Measurements from ENCODE around the gene FMN2. TPM values are rescaled to one million over a fixed set of nuclear protein-coding genes. Genes with fewer than 3 reads are reported as not detected.

The FMN2 gene
- total and polyA plus RNA-seq, 4 donors: 17.1 to 78.7 (median 46.5) TPM

- Histone ChIP-seq H3K27ac (ENCODE audit: low read depth, low read length) (peak overlapping the region; percentile 78), H3K36me3 (ENCODE audit: control insufficient read depth, insufficient read depth, low read length) (peaks cover 3% of the 10 kb centered on the region), H3K9me3 (ENCODE audit: control insufficient read depth, insufficient read depth, low read length) (no peaks in the 10 kb centered on the region), H3K27me3 (ENCODE audit: control insufficient read depth, insufficient read depth, low read length) (no peaks in the 10 kb centered on the region), H3K4me1 (ENCODE audit: control insufficient read depth, insufficient read depth, low read length) (peaks cover 9% of the 10 kb centered on the region), H3K4me3 (ENCODE audit: low read depth, low read length) (no peak overlapping the region)
- 11% methylated on average over 12 of the region's 20 CpGs for WGBS (ENCODE audit: insufficient coverage)
- DNase-seq (ENCODE audit: low read depth in 4 of 6, low spot score in 6 of 6): peak in 5 of 6 donors; percentile 50 to 89 (median 63)
These were observed 31.2 kb downstream of the FMN2 start for GRCh38 chr1:240122639-240123613.

- Histone ChIP-seq H3K27ac (ENCODE audit: low read depth, low read length) (no peak overlapping the region), H3K4me3 (ENCODE audit: low read depth, low read length) (no peak overlapping the region), H3K4me1 (ENCODE audit: control insufficient read depth, insufficient read depth, low read length) (peaks cover 9% of the 10 kb centered on the region), H3K27me3 (ENCODE audit: control insufficient read depth, insufficient read depth, low read length) (no peaks in the 10 kb centered on the region), H3K36me3 (ENCODE audit: control insufficient read depth, insufficient read depth, low read length) (peaks cover 3% of the 10 kb centered on the region), H3K9me3 (ENCODE audit: control insufficient read depth, insufficient read depth, low read length) (no peaks in the 10 kb centered on the region)
- WGBS (ENCODE audit: insufficient coverage): 100% methylated on average over 3 of the region's 6 CpGs
- DNase-seq (ENCODE audit: low read depth in 4 of 6, low spot score in 6 of 6): no peak
These were observed 35.1 kb downstream of the FMN2 start for GRCh38 chr1:240126821-240127220.

GRCh38 chr1:240128366-240128765 is 36.7 kb downstream of the FMN2 start:
- no peak overlapping the region for H3K27ac ChIP-seq (ENCODE audit: low read depth, low read length)
- WGBS (ENCODE audit: insufficient coverage): no CpG with 5 or more reads among the region's 2 CpGs
- no peak for DNase-seq (ENCODE audit: low read depth in 4 of 6, low spot score in 6 of 6)
- peaks cover 3% of the 10 kb centered on the region for H3K36me3 ChIP-seq (ENCODE audit: control insufficient read depth, insufficient read depth, low read length)
- H3K27me3 ChIP-seq (ENCODE audit: control insufficient read depth, insufficient read depth, low read length): no peaks in the 10 kb centered on the region
- H3K4me3 ChIP-seq (ENCODE audit: low read depth, low read length): no peak overlapping the region
- no peaks in the 10 kb centered on the region for H3K9me3 ChIP-seq (ENCODE audit: control insufficient read depth, insufficient read depth, low read length)
- H3K4me1 ChIP-seq (ENCODE audit: control insufficient read depth, insufficient read depth, low read length): no peaks in the 10 kb centered on the region

- H3K4me1 ChIP-seq (ENCODE audit: control insufficient read depth, insufficient read depth, low read length): peaks cover 2% of the 10 kb centered on the region
- 100% methylated on average over 1 of the region's 1 CpG for WGBS (ENCODE audit: insufficient coverage)
- no peak for DNase-seq (ENCODE audit: low read depth in 4 of 6, low spot score in 6 of 6)
- no peak overlapping the region for H3K27ac ChIP-seq (ENCODE audit: low read depth, low read length)
- H3K36me3 ChIP-seq (ENCODE audit: control insufficient read depth, insufficient read depth, low read length): no peaks in the 10 kb centered on the region
- no peaks in the 10 kb centered on the region for H3K27me3 ChIP-seq (ENCODE audit: control insufficient read depth, insufficient read depth, low read length)
- no peaks in the 10 kb centered on the region for H3K9me3 ChIP-seq (ENCODE audit: control insufficient read depth, insufficient read depth, low read length)
- no peak overlapping the region for H3K4me3 ChIP-seq (ENCODE audit: low read depth, low read length)
These were observed 42.4 kb downstream of the FMN2 start for GRCh38 chr1:240134113-240134512.

- H3K27ac ChIP-seq (ENCODE audit: low read depth, low read length): no peak overlapping the region
- no peaks in the 10 kb centered on the region for H3K36me3 ChIP-seq (ENCODE audit: control insufficient read depth, insufficient read depth, low read length)
- H3K4me3 ChIP-seq (ENCODE audit: low read depth, low read length): no peak overlapping the region
- H3K27me3 ChIP-seq (ENCODE audit: control insufficient read depth, insufficient read depth, low read length): no peaks in the 10 kb centered on the region
- peaks cover 2% of the 10 kb centered on the region for H3K4me1 ChIP-seq (ENCODE audit: control insufficient read depth, insufficient read depth, low read length)
- WGBS (ENCODE audit: insufficient coverage): no CpG with 5 or more reads among the region's 2 CpGs
- no peak for DNase-seq (ENCODE audit: low read depth in 4 of 6, low spot score in 6 of 6)
- H3K9me3 ChIP-seq (ENCODE audit: control insufficient read depth, insufficient read depth, low read length): no peaks in the 10 kb centered on the region
These were observed 42.9 kb downstream of the FMN2 start for GRCh38 chr1:240134596-240134995.

GRCh38 chr1:240136402-240136801 is 44.7 kb downstream of the FMN2 start:
- no peaks in the 10 kb centered on the region for H3K27me3 ChIP-seq (ENCODE audit: control insufficient read depth, insufficient read depth, low read length)
- no peaks in the 10 kb centered on the region for H3K36me3 ChIP-seq (ENCODE audit: control insufficient read depth, insufficient read depth, low read length)
- DNase-seq (ENCODE audit: low read depth in 4 of 6, low spot score in 6 of 6): no peak
- no peak overlapping the region for H3K27ac ChIP-seq (ENCODE audit: low read depth, low read length)
- no CpG with 5 or more reads among the region's 3 CpGs for WGBS (ENCODE audit: insufficient coverage)
- H3K9me3 ChIP-seq (ENCODE audit: control insufficient read depth, insufficient read depth, low read length): no peaks in the 10 kb centered on the region
- peaks cover 2% of the 10 kb centered on the region for H3K4me1 ChIP-seq (ENCODE audit: control insufficient read depth, insufficient read depth, low read length)
- no peak overlapping the region for H3K4me3 ChIP-seq (ENCODE audit: low read depth, low read length)

GRCh38 chr1:240138867-240139266 is 47.2 kb downstream of the FMN2 start:
- Histone ChIP-seq H3K27me3 (ENCODE audit: control insufficient read depth, insufficient read depth, low read length) (no peaks in the 10 kb centered on the region), H3K4me1 (ENCODE audit: control insufficient read depth, insufficient read depth, low read length) (peaks cover 2% of the 10 kb centered on the region), H3K4me3 (ENCODE audit: low read depth, low read length) (no peak overlapping the region), H3K9me3 (ENCODE audit: control insufficient read depth, insufficient read depth, low read length) (no peaks in the 10 kb centered on the region), H3K36me3 (ENCODE audit: control insufficient read depth, insufficient read depth, low read length) (peaks cover 3% of the 10 kb centered on the region), H3K27ac (ENCODE audit: low read depth, low read length) (no peak overlapping the region)
- DNase-seq (ENCODE audit: low read depth in 4 of 6, low spot score in 6 of 6): no peak
- WGBS (ENCODE audit: insufficient coverage): 100% methylated on average over 1 of the region's 4 CpGs

- H3K4me1 ChIP-seq (ENCODE audit: control insufficient read depth, insufficient read depth, low read length): peaks cover 2% of the 10 kb centered on the region
These were observed 47.8 kb downstream of the FMN2 start for GRCh38 chr1:240139511-240139910.

GRCh38 chr1:240145120-240145519 is 53.4 kb downstream of the FMN2 start:
- Histone ChIP-seq H3K36me3 (ENCODE audit: control insufficient read depth, insufficient read depth, low read length) (peaks cover 10% of the 10 kb centered on the region), H3K4me3 (ENCODE audit: low read depth, low read length) (no peak overlapping the region), H3K27ac (ENCODE audit: low read depth, low read length) (no peak overlapping the region), H3K27me3 (ENCODE audit: control insufficient read depth, insufficient read depth, low read length) (no peaks in the 10 kb centered on the region), H3K9me3 (ENCODE audit: control insufficient read depth, insufficient read depth, low read length) (no peaks in the 10 kb centered on the region), H3K4me1 (ENCODE audit: control insufficient read depth, insufficient read depth, low read length) (no peaks in the 10 kb centered on the region)
- 96% methylated on average over 8 of the region's 14 CpGs for WGBS (ENCODE audit: insufficient coverage)
- no peak for DNase-seq (ENCODE audit: low read depth in 4 of 6, low spot score in 6 of 6)

More at GRCh38 chr1:240139511-240139910, 47.8 kb downstream of the FMN2 start:
- Histone ChIP-seq H3K27ac (ENCODE audit: low read depth, low read length) (no peak overlapping the region), H3K27me3 (ENCODE audit: control insufficient read depth, insufficient read depth, low read length) (no peaks in the 10 kb centered on the region), H3K4me3 (ENCODE audit: low read depth, low read length) (no peak overlapping the region), H3K9me3 (ENCODE audit: control insufficient read depth, insufficient read depth, low read length) (no peaks in the 10 kb centered on the region), H3K36me3 (ENCODE audit: control insufficient read depth, insufficient read depth, low read length) (peaks cover 3% of the 10 kb centered on the region)
- no peak for DNase-seq (ENCODE audit: low read depth in 4 of 6, low spot score in 6 of 6)
- WGBS (ENCODE audit: insufficient coverage): 90% methylated on average over 5 of the region's 5 CpGs

- Histone ChIP-seq H3K27ac (ENCODE audit: low read depth, low read length) (no peak overlapping the region), H3K4me1 (ENCODE audit: control insufficient read depth, insufficient read depth, low read length) (no peaks in the 10 kb centered on the region), H3K36me3 (ENCODE audit: control insufficient read depth, insufficient read depth, low read length) (peaks cover 7% of the 10 kb centered on the region), H3K4me3 (ENCODE audit: low read depth, low read length) (no peak overlapping the region), H3K9me3 (ENCODE audit: control insufficient read depth, insufficient read depth, low read length) (no peaks in the 10 kb centered on the region), H3K27me3 (ENCODE audit: control insufficient read depth, insufficient read depth, low read length) (no peaks in the 10 kb centered on the region)
- no peak for DNase-seq (ENCODE audit: low read depth in 4 of 6, low spot score in 6 of 6)
- 90% methylated on average over 2 of the region's 2 CpGs for WGBS (ENCODE audit: insufficient coverage)
These were observed 56.6 kb downstream of the FMN2 start for GRCh38 chr1:240148333-240148732.

All from spinal cord (tissue), 10 donors.